Chondrocyte (in vitro differentiated cells): ENCODE results near the gene IRX4. TPM values are rescaled to one million over a fixed set of nuclear protein-coding genes. Genes with fewer than 3 reads are reported as not detected.

Experiments used
- DNase-seq: peaks from one replicate; pipeline ENCODE4 v3.0.0; 2021; ENCODE audit warnings: mixed read lengths, low spot score
- H3K27ac Mint-ChIP-seq: one replicate; pipeline ENCODE4 v1.8.0; 2021; ENCODE audit warnings: mild to moderate bottlenecking, moderate library complexity, mixed read lengths; ENCODE audit not compliant: unreplicated experiment
- H3K27me3 Mint-ChIP-seq: 2 replicates; pipeline ENCODE4 v1.8.0; 2021; ENCODE audit warnings: low read depth, mixed read lengths
- H3K36me3 Mint-ChIP-seq: 2 replicates; pipeline ENCODE4 v1.8.0; 2021; ENCODE audit warnings: low read depth, mixed read lengths
- H3K4me1 Mint-ChIP-seq: 2 replicates; pipeline ENCODE4 v1.8.0; 2021; ENCODE audit warnings: low read depth, mild to moderate bottlenecking, mixed read lengths
- H3K4me3 Mint-ChIP-seq: one replicate; pipeline ENCODE4 v1.8.0; 2021; ENCODE audit warnings: mild to moderate bottlenecking, moderate library complexity, mixed read lengths; ENCODE audit not compliant: unreplicated experiment
- H3K9me3 Mint-ChIP-seq: 2 replicates; pipeline ENCODE4 v1.8.0; 2021; ENCODE audit warnings: low read depth, mixed read lengths
- total RNA-seq: library from RNA; stranded (reverse); gene quantifications from 3 replicates; pipeline ENCODE4 v1.2.1, GENCODE V29; 2021
- TF ChIP-seq, protein P1 (sequence below): fragments of 200-600 bp; sonication (generic); IDR thresholded peaks from 2 replicates; pipeline ENCODE4 v1.5.0; 2021; ENCODE audit warnings: antibody characterized with exemption, mild to moderate bottlenecking, moderate library complexity

The IRX4 gene
- total RNA-seq, 1 donor from 2014 or later: not detected

DNA sequence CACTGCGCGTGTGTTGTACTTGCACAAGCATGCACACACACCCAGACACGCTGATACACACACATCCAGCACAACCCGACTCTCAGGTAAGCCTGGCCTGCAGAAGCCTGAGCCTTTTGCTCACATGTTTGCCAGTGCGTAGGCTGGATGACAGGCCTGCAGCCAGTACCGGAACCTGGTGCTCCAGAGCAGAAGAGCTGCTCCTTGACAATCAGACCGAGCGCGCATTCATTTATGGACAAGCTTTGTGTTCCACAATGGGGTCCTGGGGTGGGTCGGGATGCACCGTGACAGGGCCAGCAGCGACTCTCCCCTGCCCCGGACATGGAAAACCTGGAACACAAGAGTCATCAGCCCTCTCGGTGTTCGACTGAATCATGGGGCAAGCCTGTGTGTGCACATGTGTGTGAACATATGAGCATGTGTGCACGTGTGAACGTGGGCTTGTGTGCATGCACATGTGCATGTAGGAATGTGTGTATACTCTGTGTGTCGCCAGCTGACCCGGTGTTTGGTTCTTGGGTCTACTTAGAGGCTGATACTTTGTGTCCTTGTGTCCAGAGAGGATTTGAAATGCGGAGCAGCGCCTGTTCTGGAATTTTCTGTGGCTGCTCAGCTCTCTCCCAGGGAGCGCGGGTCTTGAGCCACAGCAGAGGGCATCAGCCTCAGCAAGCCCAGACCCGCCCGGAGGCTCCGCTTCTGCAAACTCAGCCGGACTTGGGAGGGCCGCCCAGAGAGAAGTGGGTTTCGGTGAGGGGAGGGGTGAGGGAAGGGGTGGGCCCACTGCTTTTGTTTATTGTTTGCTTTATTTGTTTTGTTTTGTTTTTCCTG lies 32.2 kb downstream of the IRX4 start:
- TF ChIP-seq, protein P1, sequence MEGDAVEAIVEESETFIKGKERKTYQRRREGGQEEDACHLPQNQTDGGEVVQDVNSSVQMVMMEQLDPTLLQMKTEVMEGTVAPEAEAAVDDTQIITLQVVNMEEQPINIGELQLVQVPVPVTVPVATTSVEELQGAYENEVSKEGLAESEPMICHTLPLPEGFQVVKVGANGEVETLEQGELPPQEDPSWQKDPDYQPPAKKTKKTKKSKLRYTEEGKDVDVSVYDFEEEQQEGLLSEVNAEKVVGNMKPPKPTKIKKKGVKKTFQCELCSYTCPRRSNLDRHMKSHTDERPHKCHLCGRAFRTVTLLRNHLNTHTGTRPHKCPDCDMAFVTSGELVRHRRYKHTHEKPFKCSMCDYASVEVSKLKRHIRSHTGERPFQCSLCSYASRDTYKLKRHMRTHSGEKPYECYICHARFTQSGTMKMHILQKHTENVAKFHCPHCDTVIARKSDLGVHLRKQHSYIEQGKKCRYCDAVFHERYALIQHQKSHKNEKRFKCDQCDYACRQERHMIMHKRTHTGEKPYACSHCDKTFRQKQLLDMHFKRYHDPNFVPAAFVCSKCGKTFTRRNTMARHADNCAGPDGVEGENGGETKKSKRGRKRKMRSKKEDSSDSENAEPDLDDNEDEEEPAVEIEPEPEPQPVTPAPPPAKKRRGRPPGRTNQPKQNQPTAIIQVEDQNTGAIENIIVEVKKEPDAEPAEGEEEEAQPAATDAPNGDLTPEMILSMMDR: no peak
- Mint-ChIP-seq H3K9me3 (no peaks in the 10 kb centered on the region), H3K27me3 (peaks cover 59% of the 10 kb centered on the region), H3K27ac (no peak overlapping the region), H3K36me3 (no peaks in the 10 kb centered on the region), H3K4me3 (no peak overlapping the region), H3K4me1 (no peaks in the 10 kb centered on the region)
- DNase-seq: peak; percentile 78

DNA sequence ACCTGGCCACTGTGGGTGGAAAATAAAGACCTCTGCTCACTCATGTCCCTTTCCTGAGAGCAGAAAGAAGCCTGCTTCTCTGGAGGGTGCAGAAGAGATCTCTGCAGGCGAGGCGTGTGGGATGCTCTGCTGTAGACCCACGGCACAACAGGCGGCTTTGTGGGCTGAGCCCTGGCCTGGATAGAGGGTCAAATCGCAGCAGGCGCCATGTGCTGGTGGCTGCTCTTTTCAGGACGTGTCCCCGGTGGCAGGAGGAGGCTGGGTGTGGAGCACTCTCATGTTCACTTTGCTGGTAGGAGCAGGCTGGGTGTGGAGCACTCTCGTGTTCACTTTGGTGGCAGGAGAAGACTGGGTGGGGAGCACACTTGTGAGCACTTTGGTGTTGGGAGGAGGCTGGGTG lies 35.1 kb downstream of the IRX4 start:
- H3K4me1 Mint-ChIP-seq: no peaks in the 10 kb centered on the region
- no peaks in the 10 kb centered on the region for H3K9me3 Mint-ChIP-seq
- no peaks in the 10 kb centered on the region for H3K36me3 Mint-ChIP-seq
- H3K27ac Mint-ChIP-seq: no peak overlapping the region
- peak; percentile 78 for DNase-seq
- TF ChIP-seq, protein P1: no peak
- peaks cover 44% of the 10 kb centered on the region for H3K27me3 Mint-ChIP-seq
- H3K4me3 Mint-ChIP-seq: no peak overlapping the region

DNA sequence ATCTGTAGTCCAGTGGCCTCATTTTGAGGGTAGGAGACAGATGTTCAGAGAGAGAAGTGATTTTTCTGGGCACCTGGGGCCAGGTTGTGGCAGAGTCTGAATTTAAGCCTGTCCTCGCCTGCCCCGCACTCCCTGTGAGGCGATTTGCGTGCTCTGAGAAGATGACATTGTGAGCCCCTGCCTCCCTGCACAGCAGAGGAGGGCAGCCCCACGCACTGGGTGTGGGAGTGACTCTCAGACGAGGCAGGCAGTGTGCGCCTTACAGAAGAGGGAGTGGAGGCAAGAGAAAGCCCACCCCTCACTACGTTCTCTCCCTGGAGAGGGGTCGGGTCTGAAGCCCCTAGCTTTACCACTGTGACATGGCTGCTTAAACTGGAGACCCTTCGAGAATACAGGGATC lies 35.7 kb downstream of the IRX4 start:
- Mint-ChIP-seq H3K4me1 (no peaks in the 10 kb centered on the region), H3K9me3 (no peaks in the 10 kb centered on the region), H3K27me3 (peaks cover 46% of the 10 kb centered on the region), H3K27ac (no peak overlapping the region), H3K4me3 (no peak overlapping the region), H3K36me3 (no peaks in the 10 kb centered on the region)
- DNase-seq: peak; percentile 52
- TF ChIP-seq, protein P1: no peak

DNA sequence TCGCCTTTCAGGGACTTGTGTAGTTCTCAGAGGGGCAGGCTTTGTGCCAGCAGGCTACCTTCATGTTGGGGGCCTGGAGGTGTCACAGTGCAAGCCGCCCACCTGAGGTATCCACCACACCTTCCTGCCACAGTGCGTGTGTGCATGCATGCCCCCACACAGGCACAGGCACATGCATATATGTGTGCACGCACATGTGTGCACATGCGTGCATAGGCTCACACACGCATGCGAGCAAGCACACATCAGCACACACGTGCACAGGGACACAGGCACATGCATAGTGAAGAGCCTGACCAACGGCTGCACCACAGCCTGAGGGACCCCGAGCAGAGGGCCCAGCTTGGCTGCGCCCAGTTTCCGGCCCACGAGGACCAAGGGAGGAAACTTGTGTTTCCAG lies 36.1 kb downstream of the IRX4 start:
- no peaks in the 10 kb centered on the region for H3K4me1 Mint-ChIP-seq
- H3K27me3 Mint-ChIP-seq: peaks cover 42% of the 10 kb centered on the region
- no peaks in the 10 kb centered on the region for H3K9me3 Mint-ChIP-seq
- H3K36me3 Mint-ChIP-seq: no peaks in the 10 kb centered on the region
- no peak overlapping the region for H3K4me3 Mint-ChIP-seq
- H3K27ac Mint-ChIP-seq: no peak overlapping the region
- TF ChIP-seq, protein P1: no peak
- DNase-seq: peak; percentile 76

DNA sequence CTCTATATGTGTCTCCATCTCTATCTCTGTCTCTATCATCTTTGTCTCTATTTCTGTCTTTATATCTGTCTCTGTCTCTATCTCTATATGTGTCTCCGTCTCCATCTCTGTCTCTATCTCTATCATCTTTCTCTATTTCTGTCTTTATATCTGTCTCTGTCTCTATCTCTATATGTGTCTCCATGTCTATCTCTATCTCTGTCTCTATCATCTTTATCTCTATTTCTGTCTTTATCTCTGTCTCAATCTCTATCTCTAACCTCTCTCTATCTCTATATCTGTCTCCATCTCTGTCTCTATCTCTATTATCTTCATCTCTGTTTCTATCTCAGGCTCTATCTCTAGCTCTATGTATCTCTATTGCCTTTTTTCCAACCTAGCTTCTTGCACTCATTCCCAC lies 37.0 kb downstream of the IRX4 start:
- Mint-ChIP-seq H3K4me3 (no peak overlapping the region), H3K27me3 (peaks cover 43% of the 10 kb centered on the region), H3K27ac (no peak overlapping the region), H3K4me1 (no peaks in the 10 kb centered on the region), H3K36me3 (no peaks in the 10 kb centered on the region), H3K9me3 (no peaks in the 10 kb centered on the region)
- TF ChIP-seq, protein P1: no peak
- DNase-seq: no peak
